Left lung (tissue), 10 donors: Measurements from ENCODE around the gene IRF2BP2. TPM values are rescaled to one million over a fixed set of nuclear protein-coding genes. Genes with fewer than 3 reads are reported as not detected.

Experiments
- ATAC-seq: fragments of 200-7000 bp; cut with Tn5 transposase; one replicate; pipeline ENCODE4 v1.9.1; 2020; ENCODE audit warnings: moderate library complexity
- DNase-seq, 4 donors: peaks; one replicate each; pipeline ENCODE4 v3.0.0-alpha.2; 2013 to 2020
- H3K27ac ChIP-seq, 2 donors: fragments of 200-600 bp; sonication (generic) in 1 of 2; one replicate each; pipeline versions ENCODE4 v1.5.0 to v1.8.0; 2020 to 2021
- H3K27me3 ChIP-seq, 2 donors: fragments of 200-600 bp; sonication (generic) in 1 of 2; one replicate each; pipeline versions ENCODE4 v1.5.0 to v1.8.0; 2020 to 2021
- H3K36me3 ChIP-seq, 2 donors: fragments of 200-600 bp; sonication (generic) in 1 of 2; one replicate each; pipeline versions ENCODE4 v1.5.0 to v1.8.0; 2020 to 2021
- H3K4me1 ChIP-seq, 2 donors: fragments of 200-600 bp; one replicate each; pipeline ENCODE4 v1.8.0; 2021
- H3K4me3 ChIP-seq, 2 donors: fragments of 200-600 bp; sonication (generic) in 1 of 2; one replicate each; pipeline versions ENCODE4 v1.5.0 to v1.8.0; 2020 to 2021; ENCODE audit warnings: mild to moderate bottlenecking in 1 of 2
- H3K9me3 ChIP-seq, 2 donors: fragments of 200-600 bp; sonication (generic) in 1 of 2; one replicate each; pipeline versions ENCODE4 v1.5.0 to v1.8.0; 2020 to 2021
- CTCF ChIP-seq, 2 donors: fragments of 200-600 bp; sonication (generic) in 1 of 2; IDR thresholded peaks; one replicate each; pipeline versions ENCODE4 v1.5.0 to v1.8.0; 2021; ENCODE audit warnings: antibody characterized with exemption in 2 of 2
- intact Hi-C, 2 donors: fragments of 100-400 bp; cut with DNase I; formaldehyde crosslinking; loops; one replicate each; pipeline versions ENCODE4 v1.11.2 to v1.14.2; 2022
- polyA plus RNA-seq, 6 donors: library from polyadenylated mRNA; unstranded; fragments of 120-200 nt; gene quantifications; one replicate each; pipeline ENCODE4 v1.2.1, GENCODE V29; 2013; ENCODE audit not compliant: insufficient read length in 6 of 6
- total RNA-seq, 2 donors: library from RNA; stranded (reverse); fragmentation: NEBNext Ultra II Directional; extraction: Animal tissue kit (Norgen Biotek cat#: 25700); gene quantifications; one replicate each; pipeline ENCODE4 v1.2.1, GENCODE V29; 2021
- donor health status: DM: no; HTN: yes; CAD: no.
- donor health status: DM: no; HTN: no; CAD: no.

Gene IRF2BP2
- total and polyA plus RNA-seq, 8 donors: 114 to 236 (median 175) TPM

DNA sequence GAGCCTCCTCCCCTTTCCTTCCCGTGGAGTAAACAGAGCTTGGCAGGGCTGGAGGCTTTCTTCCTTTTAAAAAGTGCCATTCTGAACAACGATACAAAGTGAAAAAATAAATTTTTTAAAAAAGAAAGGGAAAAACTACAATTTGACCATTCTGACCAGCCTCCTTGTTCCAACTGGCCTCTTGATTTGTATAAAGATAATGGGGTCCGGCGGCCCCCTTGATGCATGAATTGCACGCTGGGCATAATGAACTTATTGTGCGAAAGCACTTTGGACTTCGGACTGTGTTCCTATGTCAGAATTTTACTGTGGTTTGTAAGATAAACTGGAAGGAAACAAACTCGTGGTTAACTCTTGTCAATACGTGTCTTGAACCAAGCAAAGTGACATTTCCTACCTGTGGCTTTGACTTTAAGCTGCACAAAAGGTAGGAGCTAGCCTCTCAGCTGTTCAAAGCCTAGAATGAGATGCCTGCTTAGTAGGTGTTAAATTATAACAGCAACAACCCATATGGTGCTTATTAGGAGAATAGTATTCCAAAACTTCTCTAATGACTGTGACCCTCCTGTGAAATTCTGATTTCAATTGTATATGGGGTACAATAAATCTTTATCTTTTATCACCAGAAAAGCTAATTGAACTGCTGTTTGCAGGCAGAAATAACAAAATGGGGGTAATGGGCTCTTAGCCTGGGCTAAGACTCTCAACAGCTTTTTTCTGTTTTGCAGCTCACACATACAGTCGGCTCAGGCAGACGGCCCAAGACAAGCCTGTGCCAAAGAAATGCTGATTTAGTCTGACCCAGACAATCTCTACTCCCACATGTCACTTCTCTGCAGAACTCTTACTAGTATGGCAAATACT is 9.3 kb downstream of the IRF2BP2 start:
- H3K36me3 ChIP-seq: peaks cover 0 to 4% of the 10 kb centered on the region in 2 donors
- no peaks in the 10 kb centered on the region for H3K9me3 ChIP-seq
- H3K4me1 ChIP-seq: peaks cover 35 to 74% of the 10 kb centered on the region in 2 donors
- peak overlapping the region; percentile 99 to 100 for H3K27ac ChIP-seq
- H3K27me3 ChIP-seq: no peaks in the 10 kb centered on the region
- no peak for TF ChIP-seq CTCF (IDR thresholded peaks at IDR 0.05)
- DNase-seq (peak in 2 of 4 donors; percentile 52 to 91), ATAC-seq (peak; percentile 8)
- H3K4me3 ChIP-seq: peak overlapping the region in 1 of 2 donors; percentile 55
- intact Hi-C loops: loop anchor here in 1 of 2 donors (10.0 kb wide), 1 partner anchor 384 kb away; no protein-coding TSS in a partner anchor

- peaks cover 0 to 4% of the 10 kb centered on the region in 2 donors for H3K36me3 ChIP-seq
- H3K9me3 ChIP-seq: no peaks in the 10 kb centered on the region
- ATAC-seq: peak; percentile 85
- peak overlapping the region; percentile 35 to 55 for H3K4me3 ChIP-seq
- intact Hi-C loops: loop anchor here (10.0 kb wide), 3 partner anchors 65 to 485 kb away; no protein-coding TSS in a partner anchor
- TF ChIP-seq CTCF (IDR thresholded peaks at IDR 0.05): no peak
- peak in 3 of 4 donors; percentile 86 to 95 (median 91) for DNase-seq
- peak overlapping the region; percentile 99 to 100 for H3K27ac ChIP-seq
- H3K4me1 ChIP-seq: peaks cover 35 to 66% of the 10 kb centered on the region in 2 donors
- H3K27me3 ChIP-seq: no peaks in the 10 kb centered on the region
These were observed 10.2 kb downstream of the IRF2BP2 start for GRCh38 chr1:234599617-234600417.

- Histone ChIP-seq H3K27ac (peak overlapping the region; percentile 99 to 100), H3K4me3 (peak overlapping the region; percentile 35 to 55), H3K27me3 (no peaks in the 10 kb centered on the region), H3K9me3 (no peaks in the 10 kb centered on the region), H3K36me3 (no peaks in the 10 kb centered on the region), H3K4me1 (peaks cover 35 to 59% of the 10 kb centered on the region in 2 donors)
- intact Hi-C loops: loop anchor here (10.0 kb wide), 2 partner anchors 64 to 486 kb away; no protein-coding TSS in a partner anchor
- no peak for DNase-seq
- no peak for TF ChIP-seq CTCF (IDR thresholded peaks at IDR 0.05)
- peak; percentile 0 for ATAC-seq
These were observed 10.9 kb downstream of the IRF2BP2 start for GRCh38 chr1:234598974-234599616.

DNA sequence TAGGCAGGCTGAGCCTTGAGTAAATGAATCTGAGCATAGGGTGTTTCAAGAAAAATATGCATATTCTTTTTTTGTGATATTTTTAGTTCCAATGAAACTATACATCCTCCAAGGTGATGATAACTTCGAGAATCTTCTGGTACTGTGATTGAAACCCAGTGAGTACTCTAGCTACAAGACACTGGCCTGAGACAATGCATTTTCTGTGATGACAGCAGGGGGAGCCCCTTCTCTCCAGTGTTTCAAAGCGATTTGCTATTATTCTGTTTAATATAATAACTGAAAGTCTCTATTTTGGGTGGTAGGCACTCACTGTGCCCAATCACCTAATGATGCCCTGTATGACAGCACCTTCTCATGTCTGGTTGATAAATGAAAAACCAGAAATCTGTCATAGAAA is 12.1 kb downstream of the IRF2BP2 start:
- Histone ChIP-seq H3K27ac (no peak overlapping the region), H3K27me3 (no peaks in the 10 kb centered on the region), H3K4me1 (peaks cover 30 to 47% of the 10 kb centered on the region in 2 donors), H3K9me3 (no peaks in the 10 kb centered on the region), H3K4me3 (no peak overlapping the region), H3K36me3 (no peaks in the 10 kb centered on the region)
- intact Hi-C loops: loop anchor here (10.0 kb wide), 2 partner anchors 63 to 487 kb away; no protein-coding TSS in a partner anchor
- ATAC-seq: no peak
- no peak for DNase-seq
- peak; percentile 62 to 66 for TF ChIP-seq CTCF (IDR thresholded peaks at IDR 0.05)
